IMR-90 (cell line): ENCODE measurements around the gene RAB26. TPM values are rescaled to one million over a fixed set of nuclear protein-coding genes. Genes with fewer than 3 reads are reported as not detected.
"Not testable (repeated sequence)": the region's sequence is repeated elsewhere in the genome, so short reads cannot be mapped to it uniquely, and the experiment has no call there.

Source experiments
- ATAC-seq: fragments of 200-7000 bp; cut with Tn5 transposase; 2 replicates; pipeline ENCODE4 v1.9.1; 2020; ENCODE audit warnings: low read depth, mild to moderate bottlenecking, moderate library complexity
- BruUV-seq: library from RNA; stranded (reverse); fragments of 400-500 nt; replicated peaks from 2 replicates; lab custom pipeline; 2021; lab: Mats Ljungman, UMichigan
- CTCF ChIA-PET: fragments of 300-600 bp; formaldehyde crosslinking; extraction: SDS; loops from one replicate; lab custom pipeline; 2021; ENCODE audit warnings: antibody characterized with exemption; lab: Yijun Ruan, JAX
- POLR2A ChIA-PET: fragments of 300-600 bp; sonication (Branson Sonifier 250); formaldehyde crosslinking; loops from one replicate; lab custom pipeline; 2022; ENCODE audit warnings: antibody characterized with exemption; ENCODE audit not compliant: unreplicated experiment; lab: Charles Lee
- DNase-seq: peaks from one replicate; pipeline ENCODE4 v3.0.0; 2013
- H2AFZ ChIP-seq: replicated peaks from 2 replicates; pipeline ENCODE3; 2013; ENCODE audit warnings: low read length, mild to moderate bottlenecking; ENCODE audit not compliant: poor library complexity
- H2AK5ac ChIP-seq: 2 replicates; pipeline ENCODE4 v1.6.1; 2013; ENCODE audit warnings: low read depth, low read length, inconsistent platforms
- H2AK9ac ChIP-seq: replicated peaks from 2 replicates; pipeline ENCODE3; 2013; ENCODE audit warnings: mild to moderate bottlenecking, low read depth, low read length, moderate library complexity; ENCODE audit not compliant: poor library complexity
- H2BK120ac ChIP-seq: 2 replicates; pipeline ENCODE4 v1.6.1; 2013; ENCODE audit warnings: low read depth, low read length, inconsistent platforms
- H2BK15ac ChIP-seq: 3 replicates; pipeline ENCODE4 v1.6.1; 2013; ENCODE audit warnings: low read depth, low read length, inconsistent platforms
- H2BK20ac ChIP-seq: 2 replicates; pipeline ENCODE4 v1.6.1; 2013; ENCODE audit warnings: low read depth, mild to moderate bottlenecking, inconsistent platforms, low read length, moderate library complexity
- H2BK5ac ChIP-seq: 2 replicates; pipeline ENCODE4 v1.6.1; 2013; ENCODE audit warnings: mild to moderate bottlenecking, low read depth, low read length, inconsistent platforms; ENCODE audit not compliant: poor library complexity, severe bottlenecking
- H3K14ac ChIP-seq: replicated peaks from 2 replicates; pipeline ENCODE4 v1.6.1; 2013; ENCODE audit warnings: low read depth, low read length, inconsistent platforms
- H3K18ac ChIP-seq: 2 replicates; pipeline ENCODE4 v1.6.1; 2013; ENCODE audit warnings: low read depth, low read length, control low read depth
- H3K23ac ChIP-seq: 2 replicates; pipeline ENCODE4 v1.6.1; 2013; ENCODE audit warnings: low read depth, low read length, inconsistent platforms
- H3K27ac ChIP-seq: 2 replicates; pipeline ENCODE4 v1.5.1; 2013; ENCODE audit warnings: mild to moderate bottlenecking, control low read depth, low read length; ENCODE audit not compliant: insufficient read depth
- H3K27me3 ChIP-seq: 2 replicates; pipeline ENCODE4 v1.6.1; 2013; ENCODE audit warnings: low read length; ENCODE audit not compliant: control insufficient read depth, insufficient read depth
- H3K36me3 ChIP-seq: 2 replicates; pipeline ENCODE4 v1.6.1; 2013; ENCODE audit warnings: low read length, mixed read lengths; ENCODE audit not compliant: control insufficient read depth, insufficient read depth
- H3K4ac ChIP-seq: 2 replicates; pipeline ENCODE4 v1.6.1; 2013; ENCODE audit warnings: low read depth, low read length, inconsistent platforms
- H3K4me1 ChIP-seq: 2 replicates; pipeline ENCODE4 v1.6.1; 2013; ENCODE audit warnings: low read length, mixed read lengths; ENCODE audit not compliant: control insufficient read depth, insufficient read depth
- H3K4me2 ChIP-seq: 2 replicates; pipeline ENCODE4 v1.6.1; 2013; ENCODE audit warnings: low read depth, mild to moderate bottlenecking, control low read depth, low read length, moderate library complexity
- H3K4me3 ChIP-seq: 2 replicates; pipeline ENCODE4 v1.5.1; 2013; ENCODE audit warnings: low read depth, mild to moderate bottlenecking, control low read depth, low read length, moderate library complexity; ENCODE audit not compliant: insufficient read depth
- H3K56ac ChIP-seq: 2 replicates; pipeline ENCODE4 v1.6.1; 2013; ENCODE audit warnings: low read length, inconsistent platforms; ENCODE audit not compliant: insufficient read depth; ENCODE audit errors: extremely low read depth
- H3K79me1 ChIP-seq, 2 experiments: 2 replicates each; pipeline ENCODE4 v1.6.1; 2013; ENCODE audit warnings: low read length in 2 of 2, inconsistent platforms in 1 of 2, low read depth in 1 of 2
- H3K9ac ChIP-seq: 2 replicates; pipeline ENCODE4 v1.6.1; 2013; ENCODE audit warnings: low read depth, low read length, control low read depth
- H3K9me1 ChIP-seq: 2 replicates; pipeline ENCODE4 v1.6.1; 2013; ENCODE audit warnings: low read length, inconsistent platforms; ENCODE audit not compliant: insufficient read depth
- H3K9me3 ChIP-seq: 2 replicates; pipeline ENCODE4 v1.6.1; 2013; ENCODE audit warnings: low read length; ENCODE audit not compliant: control insufficient read depth, insufficient read depth
- H4K20me1 ChIP-seq: 2 replicates; pipeline ENCODE4 v1.6.1; 2013; ENCODE audit warnings: low read length, inconsistent platforms; ENCODE audit not compliant: insufficient read depth
- H4K5ac ChIP-seq: 2 replicates; pipeline ENCODE4 v1.6.1; 2013; ENCODE audit warnings: mild to moderate bottlenecking, low read depth, low read length, control low read depth
- H4K8ac ChIP-seq, 2 experiments: 2 replicates each; pipeline ENCODE4 v1.6.1; 2013; ENCODE audit warnings: low read depth in 2 of 2, low read length in 2 of 2, control low read depth in 1 of 2, inconsistent platforms in 1 of 2
- H4K91ac ChIP-seq: 2 replicates; pipeline ENCODE4 v1.6.1; 2013; ENCODE audit warnings: low read depth, low read length, inconsistent platforms; ENCODE audit not compliant: insufficient read depth
- MXI1 ChIP-seq: IDR thresholded peaks from 2 replicates; pipeline ENCODE4 v1.6.1; 2012; ENCODE audit warnings: low read depth, mild to moderate bottlenecking, low read length, moderate library complexity, borderline replicate concordance
- WGBS, 2 experiments: methylation state at CpG; one replicate each; pipeline versions ENCODE4 v1.1.5 to v1.1.7; 2013; ENCODE audit warnings: missing lambda C conversion rate in 2 of 2; ENCODE audit not compliant: insufficient read length in 1 of 2; ENCODE audit errors: extremely low coverage in 2 of 2; 5-methylcytosine and 5-hydroxymethylcytosine counted together
- dilution Hi-C: fragments of 300-500 bp; cut with HindIII; formaldehyde crosslinking; loops from one replicate; pipeline ENCODE4 v1.14.3; 2018; ENCODE audit warnings: low sequenced_read_pairs; ENCODE audit not compliant: unreplicated experiment
- in situ Hi-C: fragments of 300-500 bp; cut with MboI; formaldehyde crosslinking; loops from 3 replicates; pipeline ENCODE4 v1.14.3; 2019; ENCODE audit warnings: low sequenced_read_pairs, inconsistent platforms, mixed read lengths
- intact Hi-C: fragments of 100-400 bp; cut with micrococcal nuclease; formaldehyde crosslinking; loops from 2 replicates; pipeline ENCODE4 v1.10.0; 2022
- polyA plus RNA-seq, 3 experiments: library from polyadenylated mRNA; depleted of rRNA; stranded (reverse); fragments of >200 nt; gene quantifications; 2 replicates each; pipeline ENCODE4 v1.2.3, GENCODE V29; 2012; ENCODE audit warnings: low replicate concordance in 1 of 3
- total RNA-seq: library from RNA; depleted of rRNA; stranded (reverse); fragments of >200 nt; gene quantifications from 2 replicates; pipeline ENCODE4 v1.2.3, GENCODE V29; 2012

Gene RAB26
- total and polyA plus RNA-seq, 2 of the 4 experiments (the other 2 are of a cell fraction) = 1.1 to 4.5 TPM

DNA sequence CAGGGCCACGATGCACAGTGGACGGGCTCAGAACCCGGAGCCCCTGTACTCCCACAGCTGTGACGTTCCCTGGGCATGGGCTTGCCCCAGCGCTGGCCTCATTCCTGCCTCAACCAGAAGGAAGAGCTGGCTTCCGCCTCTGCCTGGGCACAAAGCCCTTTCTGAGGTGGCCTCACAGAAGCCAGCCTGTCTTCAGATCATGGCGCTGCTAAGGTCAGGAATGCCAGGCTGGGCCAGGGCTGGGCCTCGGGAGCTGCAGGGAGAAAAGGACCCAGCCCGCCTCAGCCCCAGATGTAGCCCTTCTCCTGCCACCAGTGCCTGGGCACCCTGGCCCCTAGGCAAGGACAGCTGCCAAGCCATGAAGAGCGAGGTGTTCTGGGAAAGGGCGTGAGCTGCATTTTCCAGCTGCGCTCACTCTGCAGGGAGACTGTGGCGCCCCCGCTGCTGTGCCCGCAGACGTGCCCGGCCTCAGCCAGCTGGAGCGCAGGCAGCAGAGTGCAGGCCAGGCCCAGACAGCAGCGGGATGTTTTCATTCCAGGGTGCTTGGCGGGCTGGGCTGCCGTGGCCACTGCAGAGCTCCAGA, 22.2 kb upstream of the RAB26 start:
- POLR2A ChIA-PET = interaction anchor here (0.7 kb wide), 1 partner anchor 29 kb away, joined by 5 read pairs; the partner anchor contains the start of gene TRAF7
- H2AFZ ChIP-seq, CTCF ChIA-PET, H2BK20ac ChIP-seq, H3K27me3 ChIP-seq, H3K9me3 ChIP-seq, H3K4me3 ChIP-seq, intact Hi-C loops, in situ Hi-C loops, H2AK9ac ChIP-seq, H2BK15ac ChIP-seq, dilution Hi-C loops, H3K4me2 ChIP-seq, BruUV-seq, H3K36me3 ChIP-seq, H3K9me1 ChIP-seq: not testable (repeated sequence)
- H3K23ac ChIP-seq = peak overlapping the region; percentile 56; the same call in 1 of the 2 replicates
- TF ChIP-seq MXI1 = 0 out of 2 replicates have a peak, but pooled peaks have one; percentile 21
- 0 out of 2 replicates have a peak overlapping the region, but pooled peaks have one; percentile 32 for H3K56ac ChIP-seq
- peak overlapping the region; percentile 42; the same call in 1 of the 2 replicates for H4K5ac ChIP-seq
- H3K14ac ChIP-seq = peak overlapping the region; percentile 19; the same call in 1 of the 2 replicates
- peak overlapping the region; percentile 22; the same call in 1 of the 2 replicates for H3K18ac ChIP-seq
- peak overlapping the region; percentile 70; the same call in 1 of the 2 replicates for H4K91ac ChIP-seq
- H4K20me1 ChIP-seq = peaks cover 39% of the 10 kb centered on the region
- peak overlapping the region; percentile 64 for H3K4ac ChIP-seq
- peak; percentile 28 for DNase-seq
- 27% methylated on average over 7 of the region's 21 CpGs; no CpG with 5 or more reads in 1 of the 2 experiments for WGBS, 2 experiments
- peaks cover 34% of the 10 kb centered on the region for H3K4me1 ChIP-seq
- H2BK120ac ChIP-seq = peak overlapping the region; percentile 47
- H3K9ac ChIP-seq = peak overlapping the region; percentile 68
- ATAC-seq = peak; percentile 18
- peak overlapping the region; percentile 93 for H2AK5ac ChIP-seq
- peak overlapping the region; percentile 35 to 83; a peak in 2 of 4 replicates for H4K8ac ChIP-seq
- H3K27ac ChIP-seq = peak overlapping the region; percentile 90
- peaks cover 7 to 26% of the 10 kb centered on the region in 2 experiments; a peak in 3 of 4 replicates for H3K79me1 ChIP-seq
- peak overlapping the region; percentile 91 for H2BK5ac ChIP-seq

DNA sequence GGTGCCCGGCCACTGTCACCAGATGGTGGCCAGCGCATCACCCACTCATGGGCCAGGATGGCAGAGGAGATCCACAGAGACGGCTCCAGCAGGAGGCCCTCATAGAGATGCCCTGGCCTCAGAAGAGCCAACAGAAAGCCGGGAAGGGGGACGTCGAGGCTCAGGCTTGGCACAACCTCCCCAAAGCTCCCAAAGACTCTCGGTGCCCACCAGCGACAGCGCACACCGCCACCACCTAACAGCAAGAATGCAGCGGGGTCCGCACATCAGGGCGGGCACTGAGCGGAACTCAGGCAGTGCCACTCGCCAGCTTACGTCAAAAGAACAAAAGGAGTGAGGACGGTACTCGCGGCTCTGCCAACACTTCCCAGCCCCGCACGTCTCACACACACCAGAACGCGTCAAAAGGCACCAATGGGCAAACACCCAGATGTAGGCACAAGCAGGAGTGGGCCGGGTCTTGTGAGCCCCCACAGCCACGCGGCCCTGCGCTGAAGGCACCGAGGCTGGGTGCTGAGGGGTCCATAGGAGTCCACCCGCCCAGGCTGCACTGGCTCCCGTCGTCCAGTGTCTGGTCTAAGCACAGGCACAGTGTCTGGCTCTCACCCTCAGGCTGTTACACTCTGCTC, 21.4 kb upstream of the RAB26 start:
- POLR2A ChIA-PET = interaction anchor here (0.7 kb wide), 1 partner anchor 29 kb away, joined by 5 read pairs; the partner anchor contains the start of gene TRAF7
- H2AK9ac ChIP-seq, H3K56ac ChIP-seq, H3K14ac ChIP-seq, H2BK20ac ChIP-seq, CTCF ChIA-PET, H3K9me3 ChIP-seq, H3K9me1 ChIP-seq, H3K36me3 ChIP-seq, H2BK120ac ChIP-seq, DNase-seq, H3K4me3 ChIP-seq, H3K27me3 ChIP-seq, ATAC-seq, intact Hi-C loops, in situ Hi-C loops, BruUV-seq, dilution Hi-C loops, H2AFZ ChIP-seq: not testable (repeated sequence)
- H3K4ac ChIP-seq = peak overlapping the region; percentile 85
- peak overlapping the region; percentile 61; the same call in 1 of the 2 replicates for H3K18ac ChIP-seq
- peak overlapping the region; percentile 93 for H2AK5ac ChIP-seq
- peak overlapping the region in 1 of 2 experiments; percentile 83; a peak in 2 of 4 replicates for H4K8ac ChIP-seq
- H3K9ac ChIP-seq = peak overlapping the region; percentile 54
- H4K5ac ChIP-seq = peak overlapping the region; percentile 73; the same call in 1 of the 2 replicates
- WGBS, 2 experiments = 74% methylated on average over 10 of the region's 31 CpGs; no CpG with 5 or more reads in 1 of the 2 experiments
- peak overlapping the region; percentile 91 for H2BK5ac ChIP-seq
- peak overlapping the region; percentile 5; the same call in 1 of the 2 replicates for H3K4me2 ChIP-seq
- H3K4me1 ChIP-seq = peaks cover 33% of the 10 kb centered on the region
- H2BK15ac ChIP-seq = peak overlapping the region; percentile 4; the same call in 1 of the 3 replicates
- H4K91ac ChIP-seq = peak overlapping the region; percentile 9
- peak overlapping the region; percentile 33; the same call in 1 of the 2 replicates for H3K23ac ChIP-seq
- H3K79me1 ChIP-seq = peaks cover 7 to 25% of the 10 kb centered on the region in 2 experiments; a peak in 3 of 4 replicates
- H4K20me1 ChIP-seq = peaks cover 33% of the 10 kb centered on the region
- peak overlapping the region; percentile 86 for H3K27ac ChIP-seq
